H1 (cell line): Measurements from ENCODE around the gene SH3RF2. TPM values are rescaled to one million over a fixed set of nuclear protein-coding genes. Genes with fewer than 3 reads are reported as not detected.

Experiments
- CTCF ChIA-PET: fragments of 300-600 bp; sonication (Branson Sonifier 250); formaldehyde crosslinking; loops from one replicate; lab custom pipeline; 2021; ENCODE audit not compliant: partially characterized antibody; lab: Charles Lee
- POLR2A ChIA-PET: fragments of 300-600 bp; sonication (Branson Sonifier 250); formaldehyde crosslinking; loops from one replicate; lab custom pipeline; 2021; ENCODE audit warnings: inconsistent platforms; ENCODE audit not compliant: partially characterized antibody; lab: Charles Lee
- DNase-seq, 2 experiments: peaks; one replicate each; pipeline versions ENCODE4 v3.0.0 to v3.0.0-alpha.2; 2010 to 2022; ENCODE audit warnings: low spot score in 2 of 2, low read depth in 1 of 2, mixed read lengths in 1 of 2
- FAIRE-seq: peaks from 2 replicates; lab custom pipeline; 2011; peaks lifted over from hg19 to GRCh38; lab: Jason Lieb, UNC
- H2AFZ ChIP-seq: 2 replicates; pipeline ENCODE4 v1.8.1; 2012; ENCODE audit warnings: low read length, inconsistent platforms
- H2AK5ac ChIP-seq: 2 replicates; pipeline ENCODE4 v1.6.1; 2013; ENCODE audit warnings: low read depth, low read length
- H2BK120ac ChIP-seq: replicated peaks from 2 replicates; pipeline ENCODE3; 2013; ENCODE audit warnings: low read depth, low read length, inconsistent platforms
- H2BK12ac ChIP-seq: 2 replicates; pipeline ENCODE4 v1.6.1; 2013; ENCODE audit warnings: low read depth, low read length
- H2BK15ac ChIP-seq: 2 replicates; pipeline ENCODE4 v1.6.1; 2013; ENCODE audit warnings: low read length
- H2BK20ac ChIP-seq: 2 replicates; pipeline ENCODE4 v1.6.1; 2013; ENCODE audit warnings: low read length
- H2BK5ac ChIP-seq: 2 replicates; pipeline ENCODE4 v1.6.1; 2013; ENCODE audit warnings: low read depth, low read length
- H3K14ac ChIP-seq: 2 replicates; pipeline ENCODE4 v1.6.1; 2013; ENCODE audit warnings: inconsistent platforms; ENCODE audit not compliant: insufficient read length
- H3K18ac ChIP-seq: 2 replicates; pipeline ENCODE4 v1.6.1; 2013; ENCODE audit warnings: low read length; ENCODE audit errors: extremely low read depth
- H3K23ac ChIP-seq: 2 replicates; pipeline ENCODE4 v1.6.1; 2013; ENCODE audit warnings: inconsistent platforms; ENCODE audit not compliant: insufficient read length
- H3K23me2 ChIP-seq: 2 replicates; pipeline ENCODE4 v1.6.1; 2013; ENCODE audit warnings: low read depth, low read length
- H3K27ac ChIP-seq: 2 replicates; pipeline ENCODE4 v1.6.1; 2011; ENCODE audit warnings: low read depth, low read length, inconsistent platforms
- H3K27me3 ChIP-seq, 4 experiments: replicated peaks in 1 of 4; 1 replicate in 1 of 4; 2 replicates in 3 of 4; pipeline versions ENCODE4 v1.6.1 to v1.8.1; 2011 to 2013; ENCODE audit warnings: low read length in 3 of 4, mild to moderate bottlenecking in 3 of 4, inconsistent platforms in 2 of 4, mixed read lengths in 2 of 4, moderate library complexity in 1 of 4; ENCODE audit not compliant: control insufficient read depth in 3 of 4, insufficient read depth in 3 of 4; ENCODE audit errors: extremely low read depth in 1 of 4
- H3K36me3 ChIP-seq, 4 experiments: 2 replicates each; pipeline versions ENCODE4 v1.6.1 to v1.8.1; 2011 to 2013; ENCODE audit warnings: mild to moderate bottlenecking in 4 of 4, low read length in 3 of 4, moderate library complexity in 2 of 4, control low read depth in 1 of 4, inconsistent platforms in 1 of 4; ENCODE audit not compliant: insufficient read depth in 4 of 4, control insufficient read depth in 2 of 4
- H3K4ac ChIP-seq: replicated peaks from 2 replicates; pipeline ENCODE3; 2013; ENCODE audit warnings: low read length, low read depth, mixed read lengths, inconsistent platforms; ENCODE audit not compliant: insufficient read length
- H3K4me1 ChIP-seq, 4 experiments: replicated peaks in 1 of 4; 1 replicate in 1 of 4; 2 replicates in 3 of 4; pipeline versions ENCODE4 v1.6.1 to v1.8.1; 2011 to 2013; ENCODE audit warnings: low read length in 3 of 4, inconsistent platforms in 2 of 4, mixed read lengths in 1 of 4; ENCODE audit not compliant: insufficient read depth in 4 of 4, control insufficient read depth in 3 of 4
- H3K4me2 ChIP-seq, 2 experiments: 2 replicates each; pipeline versions ENCODE4 v1.6.1 to v1.8.1; 2011 to 2013; ENCODE audit warnings: low read depth in 2 of 2, low read length in 2 of 2, control low read depth in 1 of 2, inconsistent platforms in 1 of 2, mild to moderate bottlenecking in 1 of 2; ENCODE audit not compliant: insufficient read depth in 1 of 2
- H3K4me3 ChIP-seq, 4 experiments: fragments of 200-600, 300-600 bp in 1 of 4; sonication (generic), shearing (Covaris generic), sonication (Bioruptor Twin) in 1 of 4; 2 replicates each; pipeline versions ENCODE4 v1.5.1 to v1.8.1; 2011 to 2016; ENCODE audit warnings: low read length in 4 of 4, low read depth in 3 of 4, control low read depth in 2 of 4, inconsistent platforms in 2 of 4, mild to moderate bottlenecking in 2 of 4, mixed read lengths in 1 of 4, moderate library complexity in 1 of 4; ENCODE audit not compliant: insufficient read depth in 2 of 4; ENCODE audit errors: extremely low read depth in 1 of 4
- H3K56ac ChIP-seq: replicated peaks from 2 replicates; pipeline ENCODE3; 2013; ENCODE audit warnings: low read depth, mild to moderate bottlenecking, mixed read lengths, low read length, inconsistent platforms; ENCODE audit not compliant: insufficient read length
- H3K79me1 ChIP-seq: 2 replicates; pipeline ENCODE4 v1.6.1; 2013; ENCODE audit warnings: low read depth, low read length, control low read depth
- H3K79me2 ChIP-seq, 2 experiments: 2 replicates each; pipeline versions ENCODE4 v1.6.1 to v1.8.1; 2012 to 2013; ENCODE audit warnings: low read length in 2 of 2, mild to moderate bottlenecking in 2 of 2, inconsistent platforms in 1 of 2; ENCODE audit not compliant: insufficient read depth in 2 of 2, control insufficient read depth in 1 of 2
- H3K9ac ChIP-seq, 4 experiments: replicated peaks in 1 of 4; 1 replicate in 1 of 4; 2 replicates in 3 of 4; pipeline versions ENCODE4 v1.6.1 to v1.8.1; 2011 to 2013; ENCODE audit warnings: low read depth in 3 of 4, low read length in 3 of 4, control low read depth in 2 of 4, mild to moderate bottlenecking in 2 of 4, moderate library complexity in 2 of 4, inconsistent platforms in 1 of 4; ENCODE audit errors: extremely low read depth in 1 of 4
- H3K9me3 ChIP-seq, 2 experiments: 2 replicates each; pipeline versions ENCODE4 v1.6.1 to v1.8.1; 2012 to 2013; ENCODE audit warnings: mild to moderate bottlenecking in 2 of 2, moderate library complexity in 2 of 2, control low read depth in 1 of 2, inconsistent platforms in 1 of 2, low read depth in 1 of 2, low read length in 1 of 2, mixed read lengths in 1 of 2; ENCODE audit not compliant: insufficient read depth in 2 of 2
- H4K20me1 ChIP-seq, 2 experiments: replicated peaks in 1 of 2; 2 replicates each; pipeline versions ENCODE3 to v1.8.1; 2011 to 2013; ENCODE audit warnings: inconsistent platforms in 2 of 2, low read length in 2 of 2, mild to moderate bottlenecking in 1 of 2; ENCODE audit not compliant: insufficient read depth in 2 of 2, control insufficient read depth in 1 of 2
- H4K5ac ChIP-seq: 2 replicates; pipeline ENCODE4 v1.6.1; 2013; ENCODE audit warnings: low read length, low read depth, mixed read lengths, inconsistent platforms; ENCODE audit not compliant: insufficient read length
- H4K8ac ChIP-seq: 2 replicates; pipeline ENCODE4 v1.8.0; 2013; ENCODE audit warnings: mild to moderate bottlenecking, moderate library complexity, low read length, inconsistent platforms; ENCODE audit not compliant: insufficient read depth; ENCODE audit errors: extremely low read depth
- H4K91ac ChIP-seq: replicated peaks from 2 replicates; pipeline ENCODE3; 2013; ENCODE audit warnings: low read length, mixed read lengths, inconsistent platforms; ENCODE audit not compliant: insufficient read length
- PHF8 ChIP-seq: fragments of 200-600 bp; sonication (generic); conservative IDR thresholded peaks from 2 replicates; pipeline ENCODE4 v1.7.1; 2012; ENCODE audit warnings: low read depth, mild to moderate bottlenecking, inconsistent platforms, low read length, moderate library complexity
- polyA plus RNA-seq, 7 experiments: library from polyadenylated mRNA; depleted of rRNA in 3 of 7; stranded (reverse) in 5 of 7; unstranded in 2 of 7; fragments of >200 nt in 5 of 7; fragments of 200-250 nt in 2 of 7; gene quantifications; 1 replicate in 5 of 7; 2 replicates in 1 of 7; 4 replicates in 1 of 7; pipeline versions ENCODE4 v1.2.1 to v1.2.3, GENCODE V29; 2011 to 2013; ENCODE audit warnings: missing spikeins in 2 of 7, mixed read lengths in 2 of 7
- total RNA-seq: library from RNA; stranded (reverse); fragmentation: NEBNext Ultra II Directional; extraction: Animal tissue kit (Norgen Biotek cat#: 25700); gene quantifications from 2 replicates; pipeline ENCODE4 v1.2.1, GENCODE V29; 2021
- TF ChIP-seq, protein P1 (sequence below): IDR thresholded peaks from 2 replicates; pipeline ENCODE4 v1.6.1; 2012; ENCODE audit warnings: low read length, inconsistent platforms

Gene SH3RF2
- total and polyA plus RNA-seq, 2 of the 8 experiments (the other 6 are each of a cell fraction or from before 2014, with no cell fraction given), result 0.80 to 0.95 TPM

- no peaks in the 10 kb centered on the region for H3K9me3 ChIP-seq
- no peak overlapping the region for H3K4me2 ChIP-seq
- no peak overlapping the region for H4K91ac ChIP-seq
- no peak overlapping the region for H3K18ac ChIP-seq
- no peaks in the 10 kb centered on the region for H3K27me3 ChIP-seq
- H2BK5ac ChIP-seq, result no peak overlapping the region
- H3K9ac ChIP-seq, result no peak overlapping the region
- no peak overlapping the region for H2BK15ac ChIP-seq
- ChIA-PET POLR2A (no interaction called here), CTCF (no interaction called here)
- no peak overlapping the region for H3K4me3 ChIP-seq
- H3K27ac ChIP-seq, result no peak overlapping the region
- no peak overlapping the region for H2BK20ac ChIP-seq
- no peak overlapping the region for H3K56ac ChIP-seq
- H2AK5ac ChIP-seq, result no peak overlapping the region
- no peak for FAIRE-seq
- H3K4ac ChIP-seq, result no peak overlapping the region
- no peaks in the 10 kb centered on the region for H3K36me3 ChIP-seq
- H3K14ac ChIP-seq, result no peak overlapping the region
- no peaks in the 10 kb centered on the region for H4K20me1 ChIP-seq
- no peaks in the 10 kb centered on the region for H3K23me2 ChIP-seq
- H3K79me1 ChIP-seq, result no peaks in the 10 kb centered on the region
- no peak overlapping the region for H4K5ac ChIP-seq
- H2BK120ac ChIP-seq, result no peak overlapping the region
- no peak overlapping the region for H2AFZ ChIP-seq
- no peak overlapping the region for H4K8ac ChIP-seq
- no peak overlapping the region for H3K23ac ChIP-seq
- DNase-seq, result no peak
- no peaks in the 10 kb centered on the region for H3K4me1 ChIP-seq
- TF ChIP-seq, protein P1, sequence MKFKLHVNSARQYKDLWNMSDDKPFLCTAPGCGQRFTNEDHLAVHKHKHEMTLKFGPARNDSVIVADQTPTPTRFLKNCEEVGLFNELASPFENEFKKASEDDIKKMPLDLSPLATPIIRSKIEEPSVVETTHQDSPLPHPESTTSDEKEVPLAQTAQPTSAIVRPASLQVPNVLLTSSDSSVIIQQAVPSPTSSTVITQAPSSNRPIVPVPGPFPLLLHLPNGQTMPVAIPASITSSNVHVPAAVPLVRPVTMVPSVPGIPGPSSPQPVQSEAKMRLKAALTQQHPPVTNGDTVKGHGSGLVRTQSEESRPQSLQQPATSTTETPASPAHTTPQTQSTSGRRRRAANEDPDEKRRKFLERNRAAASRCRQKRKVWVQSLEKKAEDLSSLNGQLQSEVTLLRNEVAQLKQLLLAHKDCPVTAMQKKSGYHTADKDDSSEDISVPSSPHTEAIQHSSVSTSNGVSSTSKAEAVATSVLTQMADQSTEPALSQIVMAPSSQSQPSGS, result no peak
- TF ChIP-seq PHF8, result no peak
- H3K79me2 ChIP-seq, result no peaks in the 10 kb centered on the region
- no peak overlapping the region for H2BK12ac ChIP-seq
Measured at GRCh38 chr5:145898171-145898570, 38.2 kb upstream of the SH3RF2 start.
